ENCODE data around the gene GFPT1. TPM values are rescaled to one million over a fixed set of nuclear protein-coding genes. Genes with fewer than 3 reads are reported as not detected.

GFPT1 gene
- polyA plus RNA-seq, 3 donors: 3.6 to 4.5 (median 3.7) TPM

DNA sequence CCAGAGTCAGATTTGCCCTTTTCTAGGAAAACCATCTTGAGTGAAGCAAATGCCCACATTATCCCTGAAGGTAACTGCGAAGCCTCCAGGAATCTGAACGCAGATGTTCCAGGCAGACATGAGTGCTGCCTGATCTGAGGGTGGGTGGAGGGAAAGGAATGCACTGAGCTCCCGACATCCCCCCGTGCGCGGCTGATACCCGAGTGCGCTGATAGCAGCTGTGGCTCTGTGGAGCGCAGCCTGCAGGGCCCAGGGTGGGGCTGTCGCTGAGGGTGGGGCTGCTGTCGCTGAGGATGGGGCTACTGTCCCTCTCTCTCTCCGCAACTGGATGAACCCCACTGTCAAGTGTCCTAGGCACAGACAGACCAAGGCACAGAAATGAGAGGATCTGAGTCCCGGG, 82.4 kb downstream of the GFPT1 start:
- Mint-ChIP-seq H3K36me3 (peaks cover 3 to 5% of the 10 kb centered on the region in 2 donors), H3K4me3 (no peak overlapping the region), H3K27ac (no peak overlapping the region), H3K9me3 (peaks cover 3 to 12% (median 8%) of the 10 kb centered on the region in 7 donors), H3K27me3 (ENCODE audit: low read depth in 3 of 3) (peaks cover 18 to 31% (median 25%) of the 10 kb centered on the region in 3 donors), H3K4me1 (peaks cover 38% of the 10 kb centered on the region)
- DNase-seq: no peak
- H3K36me3 ChIP-seq (replicated peaks in 1 of 2; ENCODE audit: control insufficient read depth in 1 of 2, insufficient read depth in 2 of 2, low read length in 2 of 2): no peaks in the 10 kb centered on the region
- no peak overlapping the region for H3K4me2 ChIP-seq (replicated peaks; ENCODE audit: extremely low read depth, low read length, poor library complexity, severe bottlenecking)
- TF ChIP-seq, protein P1, sequence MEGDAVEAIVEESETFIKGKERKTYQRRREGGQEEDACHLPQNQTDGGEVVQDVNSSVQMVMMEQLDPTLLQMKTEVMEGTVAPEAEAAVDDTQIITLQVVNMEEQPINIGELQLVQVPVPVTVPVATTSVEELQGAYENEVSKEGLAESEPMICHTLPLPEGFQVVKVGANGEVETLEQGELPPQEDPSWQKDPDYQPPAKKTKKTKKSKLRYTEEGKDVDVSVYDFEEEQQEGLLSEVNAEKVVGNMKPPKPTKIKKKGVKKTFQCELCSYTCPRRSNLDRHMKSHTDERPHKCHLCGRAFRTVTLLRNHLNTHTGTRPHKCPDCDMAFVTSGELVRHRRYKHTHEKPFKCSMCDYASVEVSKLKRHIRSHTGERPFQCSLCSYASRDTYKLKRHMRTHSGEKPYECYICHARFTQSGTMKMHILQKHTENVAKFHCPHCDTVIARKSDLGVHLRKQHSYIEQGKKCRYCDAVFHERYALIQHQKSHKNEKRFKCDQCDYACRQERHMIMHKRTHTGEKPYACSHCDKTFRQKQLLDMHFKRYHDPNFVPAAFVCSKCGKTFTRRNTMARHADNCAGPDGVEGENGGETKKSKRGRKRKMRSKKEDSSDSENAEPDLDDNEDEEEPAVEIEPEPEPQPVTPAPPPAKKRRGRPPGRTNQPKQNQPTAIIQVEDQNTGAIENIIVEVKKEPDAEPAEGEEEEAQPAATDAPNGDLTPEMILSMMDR (IDR thresholded peaks at IDR 0.05): no peak
- H2AFZ ChIP-seq (ENCODE audit: insufficient read depth, low read depth, low read length, poor library complexity, severe bottlenecking): no peak overlapping the region
- no peaks in the 10 kb centered on the region for H3K79me2 ChIP-seq (ENCODE audit: insufficient read depth, low read length)
- no peak overlapping the region for H3K27ac ChIP-seq (ENCODE audit: low read depth in 1 of 2, low read length in 2 of 2)
- no peaks in the 10 kb centered on the region for H4K20me1 ChIP-seq (ENCODE audit: insufficient read depth, low read length)
- WGBS (ENCODE audit: insufficient coverage): 91% methylated on average over 9 of the region's 13 CpGs
- H3K27me3 ChIP-seq (ENCODE audit: control insufficient read depth in 2 of 2, insufficient read depth in 2 of 2, low read length in 2 of 2): peaks cover 0 to 24% of the 10 kb centered on the region in 2 donors
- H3K9ac ChIP-seq (ENCODE audit: insufficient read depth, low read length, poor library complexity, severe bottlenecking): no peak overlapping the region
- peaks cover 30% of the 10 kb centered on the region in 2 donors for H3K4me1 ChIP-seq (ENCODE audit: control insufficient read depth in 1 of 2, insufficient read depth in 2 of 2, low read length in 2 of 2)
- no peak overlapping the region for H3K4me3 ChIP-seq (replicated peaks in 1 of 3; ENCODE audit: low read depth in 2 of 3, low read length in 3 of 3)
- intact Hi-C loops (cut with micrococcal nuclease): no loop called here
- peaks cover 5 to 7% of the 10 kb centered on the region in 2 donors for H3K9me3 ChIP-seq (replicated peaks in 1 of 2; ENCODE audit: control insufficient read depth in 1 of 2, insufficient read depth in 1 of 2, low read length in 2 of 2)

DNA sequence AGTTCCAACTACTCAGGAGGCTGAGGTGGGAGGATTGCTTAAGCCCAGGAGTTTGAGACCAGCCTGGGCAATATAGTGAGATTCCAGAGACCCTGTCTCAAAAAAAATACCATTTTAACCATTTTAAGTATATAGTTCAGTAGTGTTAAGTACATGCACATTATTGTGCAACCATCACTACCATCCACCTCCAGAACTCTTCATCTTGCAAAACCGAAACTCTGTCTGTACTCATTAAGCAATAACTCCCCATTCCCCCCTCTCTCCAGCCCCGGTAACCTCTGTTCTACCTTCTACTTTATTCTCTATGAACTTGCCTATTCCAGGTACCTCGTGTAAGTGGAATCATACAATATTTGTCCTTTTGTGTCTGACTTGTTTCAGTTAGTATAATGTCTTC, 86.4 kb downstream of the GFPT1 start:
- H3K4me1 ChIP-seq (ENCODE audit: control insufficient read depth in 1 of 2, insufficient read depth in 2 of 2, low read length in 2 of 2): peaks cover 12 to 13% of the 10 kb centered on the region in 2 donors
- H3K79me2 ChIP-seq (ENCODE audit: insufficient read depth, low read length): no peaks in the 10 kb centered on the region
- DNase-seq: peak in 2 of 3 donors; percentile 14 to 19
- WGBS (ENCODE audit: insufficient coverage): 20% methylated on average over 1 of the region's 3 CpGs
- peak overlapping the region; percentile 2 to 9 for H3K4me3 Mint-ChIP-seq
- H3K36me3 ChIP-seq (replicated peaks in 1 of 2; ENCODE audit: control insufficient read depth in 1 of 2, insufficient read depth in 2 of 2, low read length in 2 of 2): no peaks in the 10 kb centered on the region
- peaks cover 5 to 7% of the 10 kb centered on the region in 2 donors for H3K9me3 ChIP-seq (replicated peaks in 1 of 2; ENCODE audit: control insufficient read depth in 1 of 2, insufficient read depth in 1 of 2, low read length in 2 of 2)
- peaks cover 11 to 16% (median 16%) of the 10 kb centered on the region in 3 donors for H3K27me3 Mint-ChIP-seq (ENCODE audit: low read depth in 3 of 3)
- no peak overlapping the region for H3K4me3 ChIP-seq (replicated peaks in 1 of 3; ENCODE audit: low read depth in 2 of 3, low read length in 3 of 3)
- no peak overlapping the region for H3K9ac ChIP-seq (ENCODE audit: insufficient read depth, low read length, poor library complexity, severe bottlenecking)
- H3K27me3 ChIP-seq (ENCODE audit: control insufficient read depth in 2 of 2, insufficient read depth in 2 of 2, low read length in 2 of 2): peaks cover 0 to 12% of the 10 kb centered on the region in 2 donors
- H3K27ac Mint-ChIP-seq: peak overlapping the region in 1 of 7 donors; percentile 42
- H2AFZ ChIP-seq (ENCODE audit: insufficient read depth, low read depth, low read length, poor library complexity, severe bottlenecking): no peak overlapping the region
- intact Hi-C loops (cut with micrococcal nuclease): no loop called here
- H3K9me3 Mint-ChIP-seq: peaks cover 3 to 12% (median 8%) of the 10 kb centered on the region in 7 donors
- TF ChIP-seq, protein P1 (IDR thresholded peaks at IDR 0.05): no peak
- no peak overlapping the region for H3K27ac ChIP-seq (ENCODE audit: low read depth in 1 of 2, low read length in 2 of 2)
- peak overlapping the region; percentile 23 for H3K4me2 ChIP-seq (replicated peaks; ENCODE audit: extremely low read depth, low read length, poor library complexity, severe bottlenecking)
- H4K20me1 ChIP-seq (ENCODE audit: insufficient read depth, low read length): no peaks in the 10 kb centered on the region
- peaks cover 3 to 5% of the 10 kb centered on the region in 2 donors for H3K36me3 Mint-ChIP-seq
- peaks cover 27% of the 10 kb centered on the region for H3K4me1 Mint-ChIP-seq
